ENCODE results near the gene CCDC13.

DNA sequence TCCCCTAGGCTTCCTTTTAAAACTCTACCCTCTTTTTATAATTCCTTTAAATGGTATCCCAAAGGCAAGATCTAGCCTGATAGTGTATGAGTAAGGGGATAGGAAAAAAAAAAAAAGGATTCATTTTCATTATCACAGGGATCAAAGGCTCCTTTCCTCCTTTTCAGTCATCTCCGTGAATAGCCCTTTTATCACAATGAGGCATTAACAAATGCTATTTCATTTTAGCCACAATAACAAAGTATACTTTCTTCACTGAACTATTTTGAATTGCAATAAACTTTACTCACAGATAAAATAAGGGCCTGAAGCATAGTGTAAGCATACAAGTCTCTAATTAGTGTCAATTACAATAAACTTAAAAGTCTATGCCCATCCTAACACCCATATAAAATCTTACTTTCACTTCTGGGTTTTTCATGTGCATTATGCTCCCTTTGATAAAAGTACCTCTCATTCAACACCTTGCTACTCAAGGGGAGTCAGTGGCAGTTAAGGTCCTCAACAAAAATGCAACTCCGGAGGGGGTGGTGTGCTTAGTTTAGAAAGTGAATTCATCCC is 22.6 kb upstream of the CCDC13 start:
- TF ChIP-seq POLR2A (IDR thresholded peaks at IDR 0.05; ENCODE audit: low read length) (no peak), GATA1 (IDR thresholded peaks at IDR 0.05; ENCODE audit: low read depth, low read length) (no peak)

Measured in erythroblast (primary cell).